ENCODE data around the gene TCTN2.

DNA sequence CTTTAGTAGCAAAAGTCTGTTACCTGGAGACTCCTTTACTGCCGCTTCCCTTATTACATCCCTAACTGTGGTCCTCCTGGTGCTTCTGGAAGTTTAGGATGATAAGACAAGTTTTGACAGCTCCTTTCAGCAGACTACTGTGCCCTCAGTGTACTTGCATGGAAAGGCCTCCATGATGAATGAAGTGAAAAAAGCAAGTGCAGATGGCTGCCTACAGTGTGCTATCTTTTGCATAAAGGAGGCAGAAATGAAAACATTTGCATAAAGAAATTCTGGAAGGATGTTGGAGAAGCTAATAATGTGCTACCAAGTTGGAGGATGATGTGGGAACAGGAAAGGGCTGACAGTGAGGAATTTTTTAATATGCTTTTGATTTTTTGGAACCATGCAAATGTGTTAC lies 4.5 kb downstream of the TCTN2 start:
- TF ChIP-seq SUZ12 (IDR thresholded peaks at IDR 0.05; ENCODE audit: extremely low read depth, insufficient read depth, insufficient read length) = no peak
- TF ChIP-seq ZNF274 (IDR thresholded peaks at IDR 0.05; ENCODE audit: low read depth, low read length) = no peak
- TF ChIP-seq YY1 (IDR thresholded peaks at IDR 0.05; ENCODE audit: insufficient read depth, insufficient read length) = no peak
